Common myeloid progenitor, CD34-positive (primary cell): ENCODE results near the gene IGF1R.
A peak's percentile ranks its signal among the peaks of the same experiment; 100 is the strongest.

ENCODE experiments used
- CTCF ChIA-PET: fragments of 350-600 bp; sonication (Branson Sonifier 250); formaldehyde crosslinking; loops from one replicate; lab custom pipeline; 2021; ENCODE audit warnings: antibody characterized with exemption; lab: Charles Lee
- POLR2A ChIA-PET: fragments of 350-600 bp; sonication (Branson Sonifier 250); formaldehyde crosslinking; loops from one replicate; lab custom pipeline; 2021; ENCODE audit warnings: antibody characterized with exemption; lab: Charles Lee
- DNase-seq, 3 donors: peaks; one replicate each; pipeline versions ENCODE4 v3.0.0 to v3.0.0-alpha.2; 2013
- H3K27ac ChIP-seq, 2 experiments: 1 replicate in 1 of 2; 2 replicates in 1 of 2; pipeline ENCODE4 v1.7.0; 2013; ENCODE audit warnings: inconsistent platforms in 2 of 2, low read length in 2 of 2, mild to moderate bottlenecking in 2 of 2, low read depth in 1 of 2, moderate library complexity in 1 of 2; ENCODE audit not compliant: severe bottlenecking in 2 of 2, insufficient read depth in 1 of 2, poor library complexity in 1 of 2
- H3K27me3 ChIP-seq, 5 experiments: replicated peaks in 2 of 5; 1 replicate in 3 of 5; 2 replicates in 2 of 5; pipeline versions ENCODE4 v1.6.1 to v1.7.0; 2013; ENCODE audit warnings: low read length in 4 of 5, mild to moderate bottlenecking in 2 of 5, moderate library complexity in 2 of 5, inconsistent platforms in 1 of 5; ENCODE audit not compliant: insufficient read depth in 5 of 5, control insufficient read depth in 4 of 5
- H3K36me3 ChIP-seq, 4 experiments: 1 replicate in 2 of 4; 2 replicates in 2 of 4; pipeline versions ENCODE4 v1.6.1 to v1.7.0; 2013; ENCODE audit warnings: low read length in 3 of 4, control low read depth in 1 of 4, mild to moderate bottlenecking in 1 of 4; ENCODE audit not compliant: control insufficient read depth in 4 of 4, insufficient read depth in 4 of 4
- H3K4me1 ChIP-seq, 4 experiments: 1 replicate in 3 of 4; 2 replicates in 1 of 4; pipeline versions ENCODE4 v1.6.1 to v1.7.1; 2013; ENCODE audit warnings: low read length in 3 of 4, mild to moderate bottlenecking in 3 of 4, control low read depth in 1 of 4, inconsistent platforms in 1 of 4, moderate library complexity in 1 of 4; ENCODE audit not compliant: control insufficient read depth in 4 of 4, insufficient read depth in 4 of 4; ENCODE audit errors: control extremely low read depth in 1 of 4
- H3K4me3 ChIP-seq, 7 experiments: 1 replicate in 4 of 7; 2 replicates in 3 of 7; pipeline versions ENCODE4 v1.5.1 to v1.7.0; 2013; ENCODE audit warnings: mild to moderate bottlenecking in 7 of 7, low read length in 6 of 7, moderate library complexity in 6 of 7, inconsistent platforms in 2 of 7, low read depth in 2 of 7, control low read depth in 1 of 7; ENCODE audit not compliant: insufficient read depth in 4 of 7, control insufficient read depth in 1 of 7; ENCODE audit errors: extremely low read depth in 1 of 7
- H3K9me3 ChIP-seq, 5 experiments: 1 replicate in 4 of 5; 2 replicates in 1 of 5; pipeline versions ENCODE4 v1.6.1 to v1.7.1; 2013; ENCODE audit warnings: low read length in 4 of 5, mild to moderate bottlenecking in 2 of 5, inconsistent platforms in 1 of 5, low read depth in 1 of 5, moderate library complexity in 1 of 5; ENCODE audit not compliant: control insufficient read depth in 4 of 5, insufficient read depth in 2 of 5; ENCODE audit errors: control extremely low read depth in 1 of 5
- WGBS: methylation state at CpG from one replicate; pipeline ENCODE4 v1.1.5; 2013; ENCODE audit not compliant: insufficient coverage; 5-methylcytosine and 5-hydroxymethylcytosine counted together

Gene IGF1R

GRCh38 chr15:98855067-98855814 is 206.9 kb downstream of the IGF1R start:
- no peak overlapping the region for H3K4me3 ChIP-seq
- no peak overlapping the region for H3K27ac ChIP-seq
- H3K27me3 ChIP-seq, result no peaks in the 10 kb centered on the region
- ChIA-PET POLR2A (no interaction called here), CTCF (interaction anchor here (0.9 to 3.3 kb wide), 6 partner anchors 26 to 336 kb away, joined by 3 to 12 read pairs (median 6); no protein-coding TSS in a partner anchor)
- peaks cover 20 to 53% (median 37%) of the 10 kb centered on the region in 4 experiments for H3K4me1 ChIP-seq
- H3K36me3 ChIP-seq, result no peaks in the 10 kb centered on the region
- no peak for DNase-seq
- H3K9me3 ChIP-seq, result no peaks in the 10 kb centered on the region
- 93% methylated on average over 9 of the region's 10 CpGs for WGBS

- H3K4me1 ChIP-seq, result peaks cover 20 to 48% (median 30%) of the 10 kb centered on the region in 4 experiments
- ChIA-PET CTCF (interaction anchor here (0.6 to 3.3 kb wide), 7 partner anchors 25 to 337 kb away, joined by 3 to 12 read pairs (median 4); no protein-coding TSS in a partner anchor), POLR2A (no interaction called here)
- H3K9me3 ChIP-seq, result no peaks in the 10 kb centered on the region
- DNase-seq, result no peak
- no peak overlapping the region for H3K4me3 ChIP-seq
- no peak overlapping the region for H3K27ac ChIP-seq
- no peaks in the 10 kb centered on the region for H3K27me3 ChIP-seq
- H3K36me3 ChIP-seq, result no peaks in the 10 kb centered on the region
- 98% methylated on average over 10 of the region's 10 CpGs for WGBS
Measured at GRCh38 chr15:98855815-98856531, 207.6 kb downstream of the IGF1R start.

GRCh38 chr15:98856532-98856907 is 208.2 kb downstream of the IGF1R start:
- no peak for DNase-seq
- H3K4me1 ChIP-seq, result peaks cover 20 to 43% (median 25%) of the 10 kb centered on the region in 4 experiments
- H3K27ac ChIP-seq, result no peak overlapping the region
- no peak overlapping the region for H3K4me3 ChIP-seq
- WGBS, result no CpG with 5 or more reads among the region's 1 CpG
- H3K9me3 ChIP-seq, result no peaks in the 10 kb centered on the region
- POLR2A ChIA-PET, result no interaction called here
- no peaks in the 10 kb centered on the region for H3K36me3 ChIP-seq
- CTCF ChIA-PET, result interaction anchor here (0.6 to 3.3 kb wide), 5 partner anchors 24 to 337 kb away, joined by 3 to 12 read pairs (median 8); no protein-coding TSS in a partner anchor
- no peaks in the 10 kb centered on the region for H3K27me3 ChIP-seq

GRCh38 chr15:98858610-98859023 is 210.3 kb downstream of the IGF1R start:
- DNase-seq, result peak; percentile 63 to 87 (median 83)
- Histone ChIP-seq H3K9me3 (no peaks in the 10 kb centered on the region), H3K27me3 (no peaks in the 10 kb centered on the region), H3K4me3 (peak overlapping the region in 5 of 7 experiments; percentile 7 to 68 (median 39)), H3K27ac (no peak overlapping the region), H3K36me3 (no peaks in the 10 kb centered on the region), H3K4me1 (peaks cover 7 to 23% (median 14%) of the 10 kb centered on the region in 4 experiments)
- CTCF ChIA-PET, result interaction anchor here (1.1 to 2.3 kb wide), 3 partner anchors 10 to 23 kb away, joined by 3 to 6 read pairs (median 4); no protein-coding TSS in a partner anchor
- 0% methylated on average over 8 of the region's 9 CpGs for WGBS
- POLR2A ChIA-PET, result no interaction called here

- Histone ChIP-seq H3K27me3 (no peaks in the 10 kb centered on the region), H3K9me3 (no peaks in the 10 kb centered on the region), H3K27ac (no peak overlapping the region), H3K4me1 (peaks cover 5 to 20% (median 11%) of the 10 kb centered on the region in 4 experiments), H3K4me3 (no peak overlapping the region), H3K36me3 (no peaks in the 10 kb centered on the region)
- ChIA-PET CTCF (interaction anchor here (0.8 to 2.3 kb wide), 4 partner anchors 9 to 207 kb away, joined by 3 to 6 read pairs (median 4); no protein-coding TSS in a partner anchor), POLR2A (no interaction called here)
- no peak for DNase-seq
- WGBS, result 98% methylated on average over 5 of the region's 6 CpGs
Measured at GRCh38 chr15:98859149-98859548, 210.8 kb downstream of the IGF1R start.

GRCh38 chr15:98860281-98861041 is 212.1 kb downstream of the IGF1R start:
- no peaks in the 10 kb centered on the region for H3K36me3 ChIP-seq
- peak overlapping the region in 1 of 7 experiments; percentile 37 for H3K4me3 ChIP-seq
- 96% methylated on average over 2 of the region's 4 CpGs for WGBS
- H3K27me3 ChIP-seq, result no peaks in the 10 kb centered on the region
- H3K4me1 ChIP-seq, result peaks cover 9 to 22% (median 12%) of the 10 kb centered on the region in 4 experiments
- no peak overlapping the region for H3K27ac ChIP-seq
- ChIA-PET CTCF (interaction anchor here (2.7 kb wide), 1 partner anchor 23 kb away, joined by 16 read pairs; no protein-coding TSS in a partner anchor), POLR2A (no interaction called here)
- H3K9me3 ChIP-seq, result no peaks in the 10 kb centered on the region
- DNase-seq, result peak in 2 of 3 donors; percentile 32 to 37
